Liver (tissue), 9 donors: Measurements from ENCODE around the gene CEACAM18. TPM values are rescaled to one million over a fixed set of nuclear protein-coding genes. Genes with fewer than 3 reads are reported as not detected.

ENCODE experiments used
- DNase-seq: peaks from one replicate; pipeline ENCODE4 v3.0.0-alpha.2; 2017; ENCODE audit warnings: low spot score
- H3K27ac ChIP-seq, 2 donors: one replicate each; pipeline ENCODE4 v1.7.0; 2013; ENCODE audit warnings: inconsistent platforms in 2 of 2, low read length in 2 of 2, control low read depth in 1 of 2, low read depth in 1 of 2, mild to moderate bottlenecking in 1 of 2
- H3K27me3 ChIP-seq, 4 donors: one replicate each; pipeline versions ENCODE4 v1.6.1 to v1.7.0; 2013; ENCODE audit warnings: low read length in 3 of 4, inconsistent platforms in 1 of 4, mild to moderate bottlenecking in 1 of 4, moderate library complexity in 1 of 4; ENCODE audit not compliant: control insufficient read depth in 4 of 4, insufficient read depth in 4 of 4
- H3K36me3 ChIP-seq, 4 donors: one replicate each; pipeline versions ENCODE4 v1.6.1 to v1.7.0; 2013; ENCODE audit warnings: low read length in 3 of 4, mild to moderate bottlenecking in 3 of 4, low read depth in 1 of 4, moderate library complexity in 1 of 4; ENCODE audit not compliant: control insufficient read depth in 4 of 4, insufficient read depth in 3 of 4
- H3K4me1 ChIP-seq, 4 donors: one replicate each; pipeline versions ENCODE4 v1.6.1 to v1.7.0; 2013; ENCODE audit warnings: low read length in 3 of 4, mild to moderate bottlenecking in 3 of 4, moderate library complexity in 1 of 4; ENCODE audit not compliant: control insufficient read depth in 4 of 4, insufficient read depth in 4 of 4
- H3K4me3 ChIP-seq, 3 donors: one replicate each; pipeline versions ENCODE4 v1.6.1 to v1.7.0; 2013; ENCODE audit warnings: low read length in 3 of 3, control low read depth in 1 of 3, low read depth in 1 of 3, mild to moderate bottlenecking in 1 of 3
- H3K9ac ChIP-seq, 2 donors: one replicate each; pipeline ENCODE4 v1.7.0; 2013; ENCODE audit warnings: low read length in 2 of 2, mild to moderate bottlenecking in 2 of 2, moderate library complexity in 2 of 2, control low read depth in 1 of 2, low read depth in 1 of 2
- H3K9me3 ChIP-seq, 4 donors: one replicate each; pipeline versions ENCODE4 v1.6.1 to v1.7.0; 2013; ENCODE audit warnings: low read length in 3 of 4; ENCODE audit not compliant: control insufficient read depth in 4 of 4
- FOXA1 ChIP-seq: IDR thresholded peaks from 2 replicates; pipeline ENCODE4 v1.6.1; 2016; ENCODE audit warnings: antibody characterized with exemption
- FOXA2 ChIP-seq: IDR thresholded peaks from 2 replicates; pipeline ENCODE4 v1.6.1; 2016; ENCODE audit warnings: antibody characterized with exemption
- HNF4A ChIP-seq, 2 donors: conservative IDR thresholded peaks; 2 replicates each; pipeline ENCODE4 v1.6.1; 2016; ENCODE audit warnings: antibody characterized with exemption in 2 of 2, mild to moderate bottlenecking in 2 of 2
- HNF4G ChIP-seq: IDR thresholded peaks from 2 replicates; pipeline ENCODE4 v1.6.1; 2016; ENCODE audit warnings: antibody characterized with exemption
- JUND ChIP-seq, 2 donors: IDR thresholded peaks; 2 replicates each; pipeline ENCODE4 v1.6.1; 2016; ENCODE audit warnings: antibody characterized with exemption in 2 of 2
- NR2F2 ChIP-seq: IDR thresholded peaks from 2 replicates; pipeline ENCODE4 v1.6.1; 2016; ENCODE audit warnings: antibody characterized with exemption
- RAD21 ChIP-seq, 2 donors: IDR thresholded peaks; 2 replicates each; pipeline ENCODE4 v1.6.1; 2016; ENCODE audit warnings: antibody characterized with exemption in 2 of 2, mild to moderate bottlenecking in 2 of 2
- SP1 ChIP-seq: IDR thresholded peaks from 2 replicates; pipeline ENCODE4 v1.6.1; 2018; ENCODE audit warnings: antibody characterized with exemption, mild to moderate bottlenecking
- YY1 ChIP-seq: IDR thresholded peaks from 2 replicates; pipeline ENCODE4 v1.6.1; 2016; ENCODE audit warnings: antibody characterized with exemption, mild to moderate bottlenecking
- WGBS: extraction: QIAGEN DNeasy Blood & Tissue Kit; methylation state at CpG from one replicate; pipeline ENCODE4 v1.1.7; 2013; 5-methylcytosine and 5-hydroxymethylcytosine counted together
- polyA plus RNA-seq, 2 donors: library from polyadenylated mRNA; stranded (reverse) in 1 of 2; unstranded in 1 of 2; fragments of 200-250 nt in 1 of 2; fragments of >200 nt in 1 of 2; fragmentation: Nextera tagmentation in 1 of 2; extraction: Ambion mirVana in 1 of 2; gene quantifications; one replicate each; pipeline versions ENCODE4 v1.2.1 to v1.2.3, GENCODE V29; 2013 to 2015
- total RNA-seq, 2 donors: library from RNA; depleted of rRNA; stranded (reverse); fragments of >200 nt; gene quantifications; one replicate each; pipeline ENCODE4 v1.2.3, GENCODE V29; 2014
- TF ChIP-seq, protein P1 (sequence below): IDR thresholded peaks from 2 replicates; pipeline ENCODE4 v1.6.1; 2016; ENCODE audit warnings: antibody characterized with exemption
- TF ChIP-seq, protein P2 (sequence below): IDR thresholded peaks from 2 replicates; pipeline ENCODE4 v1.6.1; 2016; ENCODE audit warnings: antibody characterized with exemption
- TF ChIP-seq, protein P3 (sequence below): fragments of 150-350 bp; IDR thresholded peaks from 2 replicates; pipeline ENCODE4 v1.5.1; 2017; ENCODE audit warnings: improper control_type of control experiment, low read depth, low read length; ENCODE audit not compliant: missing input control
- TF ChIP-seq, protein P4 (sequence below): IDR thresholded peaks from 2 replicates; pipeline ENCODE4 v1.6.1; 2016; ENCODE audit warnings: antibody characterized with exemption
- donor health status: healthy.
- donor health status: healthy.
- donor health status: healthy.
- donor health status: healthy.
- donor health status: healthy.

CEACAM18 gene
- total and polyA plus RNA-seq, 4 donors = not detected

GRCh38 chr19:51531349-51532315, 53.3 kb downstream of the CEACAM18 start, which contains the start of gene SIGLEC6:
Gene SIGLEC6 (minus strand): TSS chr19:51531670. CDS start chr19:51531648, 22 bp downstream.
- H3K4me1 ChIP-seq = no peaks in the 10 kb centered on the region
- 28% methylated on average over 25 of the region's 25 CpGs for WGBS
- TF ChIP-seq JUND (IDR thresholded peaks at IDR 0.05) (no peak), FOXA2 (no peak), FOXA1 (no peak), HNF4A (conservative IDR thresholded peaks at IDR 0.05) (no peak), SP1 (no peak), NR2F2 (no peak), HNF4G (no peak)
- TF ChIP-seq, protein P1, sequence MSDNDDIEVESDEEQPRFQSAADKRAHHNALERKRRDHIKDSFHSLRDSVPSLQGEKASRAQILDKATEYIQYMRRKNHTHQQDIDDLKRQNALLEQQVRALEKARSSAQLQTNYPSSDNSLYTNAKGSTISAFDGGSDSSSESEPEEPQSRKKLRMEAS = no peak
- TF ChIP-seq, protein P2, sequence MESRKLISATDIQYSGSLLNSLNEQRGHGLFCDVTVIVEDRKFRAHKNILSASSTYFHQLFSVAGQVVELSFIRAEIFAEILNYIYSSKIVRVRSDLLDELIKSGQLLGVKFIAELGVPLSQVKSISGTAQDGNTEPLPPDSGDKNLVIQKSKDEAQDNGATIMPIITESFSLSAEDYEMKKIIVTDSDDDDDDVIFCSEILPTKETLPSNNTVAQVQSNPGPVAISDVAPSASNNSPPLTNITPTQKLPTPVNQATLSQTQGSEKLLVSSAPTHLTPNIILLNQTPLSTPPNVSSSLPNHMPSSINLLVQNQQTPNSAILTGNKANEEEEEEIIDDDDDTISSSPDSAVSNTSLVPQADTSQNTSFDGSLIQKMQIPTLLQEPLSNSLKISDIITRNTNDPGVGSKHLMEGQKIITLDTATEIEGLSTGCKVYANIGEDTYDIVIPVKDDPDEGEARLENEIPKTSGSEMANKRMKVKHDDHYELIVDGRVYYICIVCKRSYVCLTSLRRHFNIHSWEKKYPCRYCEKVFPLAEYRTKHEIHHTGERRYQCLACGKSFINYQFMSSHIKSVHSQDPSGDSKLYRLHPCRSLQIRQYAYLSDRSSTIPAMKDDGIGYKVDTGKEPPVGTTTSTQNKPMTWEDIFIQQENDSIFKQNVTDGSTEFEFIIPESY = no peak
- TF ChIP-seq, protein P3, sequence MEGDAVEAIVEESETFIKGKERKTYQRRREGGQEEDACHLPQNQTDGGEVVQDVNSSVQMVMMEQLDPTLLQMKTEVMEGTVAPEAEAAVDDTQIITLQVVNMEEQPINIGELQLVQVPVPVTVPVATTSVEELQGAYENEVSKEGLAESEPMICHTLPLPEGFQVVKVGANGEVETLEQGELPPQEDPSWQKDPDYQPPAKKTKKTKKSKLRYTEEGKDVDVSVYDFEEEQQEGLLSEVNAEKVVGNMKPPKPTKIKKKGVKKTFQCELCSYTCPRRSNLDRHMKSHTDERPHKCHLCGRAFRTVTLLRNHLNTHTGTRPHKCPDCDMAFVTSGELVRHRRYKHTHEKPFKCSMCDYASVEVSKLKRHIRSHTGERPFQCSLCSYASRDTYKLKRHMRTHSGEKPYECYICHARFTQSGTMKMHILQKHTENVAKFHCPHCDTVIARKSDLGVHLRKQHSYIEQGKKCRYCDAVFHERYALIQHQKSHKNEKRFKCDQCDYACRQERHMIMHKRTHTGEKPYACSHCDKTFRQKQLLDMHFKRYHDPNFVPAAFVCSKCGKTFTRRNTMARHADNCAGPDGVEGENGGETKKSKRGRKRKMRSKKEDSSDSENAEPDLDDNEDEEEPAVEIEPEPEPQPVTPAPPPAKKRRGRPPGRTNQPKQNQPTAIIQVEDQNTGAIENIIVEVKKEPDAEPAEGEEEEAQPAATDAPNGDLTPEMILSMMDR = no peak
- H3K36me3 ChIP-seq = no peaks in the 10 kb centered on the region
- H3K9me3 ChIP-seq = no peaks in the 10 kb centered on the region
- peaks cover 0 to 8% (median 1%) of the 10 kb centered on the region in 4 donors for H3K27me3 ChIP-seq
- H3K27ac ChIP-seq = no peak within 1 kb of the TSS
- peak; percentile 37 for DNase-seq
- H3K4me3 ChIP-seq = no peak within 1 kb of the TSS
- H3K9ac ChIP-seq = no peak within 1 kb of the TSS

DNA sequence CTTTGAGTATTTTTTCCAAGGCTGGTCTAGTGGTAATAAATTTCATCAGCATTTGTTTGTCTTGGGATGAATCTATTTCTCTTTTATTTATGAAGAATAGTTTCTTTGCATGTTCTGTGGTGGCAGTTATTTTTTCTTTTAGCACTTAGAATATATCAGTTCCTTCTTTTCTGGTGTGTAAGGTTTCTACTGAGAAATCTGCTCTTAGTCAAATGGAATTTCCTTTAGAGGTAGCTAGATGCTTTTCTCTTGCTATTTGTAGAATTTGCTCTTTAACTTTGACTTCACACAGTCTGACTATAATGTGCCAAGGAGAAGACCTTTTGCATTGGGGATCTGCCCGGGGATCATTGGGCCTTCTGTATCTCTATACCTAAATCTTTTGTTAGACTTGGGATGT, 57.2 kb downstream of the CEACAM18 start:
- TF ChIP-seq, protein P3 = no peak
- no peak for TF ChIP-seq RAD21 (IDR thresholded peaks at IDR 0.05)
- no peak for TF ChIP-seq HNF4A (conservative IDR thresholded peaks at IDR 0.05)
- TF ChIP-seq FOXA2 = no peak
- no peak for TF ChIP-seq SP1
- TF ChIP-seq FOXA1 = no peak
- TF ChIP-seq, protein P4, sequence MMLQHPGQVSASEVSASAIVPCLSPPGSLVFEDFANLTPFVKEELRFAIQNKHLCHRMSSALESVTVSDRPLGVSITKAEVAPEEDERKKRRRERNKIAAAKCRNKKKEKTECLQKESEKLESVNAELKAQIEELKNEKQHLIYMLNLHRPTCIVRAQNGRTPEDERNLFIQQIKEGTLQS = no peak
- no peak for TF ChIP-seq YY1
- no peak for TF ChIP-seq JUND (IDR thresholded peaks at IDR 0.05)
- Histone ChIP-seq H3K27ac (no peak overlapping the region), H3K9me3 (no peaks in the 10 kb centered on the region), H3K4me3 (no peak overlapping the region), H3K4me1 (no peaks in the 10 kb centered on the region), H3K9ac (no peak overlapping the region), H3K27me3 (peaks cover 2 to 8% (median 2%) of the 10 kb centered on the region in 4 donors), H3K36me3 (no peaks in the 10 kb centered on the region)
- DNase-seq = no peak
- 78% methylated on average over 1 of the region's 1 CpG for WGBS
